COLO668 (cell line): ENCODE measurements around the gene TNFRSF12A.

Source experiments
- DNase-seq: peaks from one replicate; lab custom pipeline; 2025; ENCODE audit not compliant: unreplicated experiment; lab: John Stamatoyannopoulos, UW

Gene TNFRSF12A

GRCh38 chr16:3025032-3026002 is 5.1 kb downstream of the TNFRSF12A start:
- no peak for DNase-seq

DNA sequence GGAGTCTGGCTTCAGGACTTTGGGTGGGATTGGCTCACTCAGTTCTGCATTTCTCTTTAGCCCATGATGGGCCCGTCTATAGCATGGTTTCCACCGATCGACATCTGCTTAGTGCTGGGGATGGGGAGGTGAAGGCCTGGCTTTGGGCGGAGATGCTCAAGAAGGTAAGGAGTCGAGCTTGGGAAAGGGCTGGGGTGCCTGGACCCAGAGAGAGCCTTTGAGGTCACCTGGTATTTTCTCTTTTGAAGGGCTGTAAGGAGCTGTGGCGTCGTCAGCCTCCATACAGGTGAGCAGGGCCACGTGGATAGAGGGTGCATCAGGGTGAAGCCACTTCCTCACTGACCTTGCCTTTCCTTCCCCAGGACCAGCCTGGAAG is 5.8 kb downstream of the TNFRSF12A start:
- DNase-seq = no peak

DNA sequence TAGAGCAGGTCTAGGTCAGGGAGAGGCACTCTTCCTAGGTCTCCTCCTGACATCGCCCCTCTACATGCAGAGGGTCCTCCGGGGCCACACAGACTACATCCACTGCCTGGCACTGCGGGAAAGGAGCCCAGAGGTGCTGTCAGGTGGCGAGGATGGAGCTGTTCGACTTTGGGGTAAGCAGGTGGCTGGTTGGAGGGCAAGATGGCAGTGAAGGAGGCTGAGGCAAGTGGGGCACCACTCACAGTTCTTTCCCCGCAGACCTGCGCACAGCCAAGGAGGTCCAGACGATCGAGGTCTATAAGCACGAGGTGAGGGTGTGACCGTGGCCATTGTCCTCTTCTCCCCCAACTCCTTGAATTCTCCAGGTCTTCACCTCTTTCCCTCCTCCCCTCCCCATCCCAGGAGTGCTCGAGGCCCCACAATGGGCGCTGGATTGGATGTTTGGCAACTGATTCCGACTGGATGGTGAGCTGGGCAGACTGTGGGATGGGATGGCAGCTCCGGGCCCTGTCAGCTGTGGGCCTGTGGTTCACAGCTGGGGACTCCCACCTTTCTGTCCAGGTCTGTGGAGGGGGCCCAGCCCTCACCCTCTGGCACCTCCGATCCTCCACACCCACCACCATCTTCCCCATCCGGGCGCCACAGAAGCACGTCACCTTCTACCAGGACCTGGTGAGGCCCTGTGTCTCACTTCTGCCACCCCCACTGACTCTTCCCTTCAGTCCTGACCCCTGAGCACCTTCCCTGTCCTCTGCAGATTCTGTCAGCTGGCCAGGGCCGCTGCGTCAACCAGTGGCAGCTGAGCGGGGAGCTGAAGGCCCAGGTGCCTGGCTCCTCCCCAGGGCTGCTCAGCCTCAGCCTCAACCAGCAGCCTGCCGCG is 6.7 kb downstream of the TNFRSF12A start:
- no peak for DNase-seq

GRCh38 chr16:3027489-3027795 is 7.3 kb downstream of the TNFRSF12A start:
- no peak for DNase-seq

DNA sequence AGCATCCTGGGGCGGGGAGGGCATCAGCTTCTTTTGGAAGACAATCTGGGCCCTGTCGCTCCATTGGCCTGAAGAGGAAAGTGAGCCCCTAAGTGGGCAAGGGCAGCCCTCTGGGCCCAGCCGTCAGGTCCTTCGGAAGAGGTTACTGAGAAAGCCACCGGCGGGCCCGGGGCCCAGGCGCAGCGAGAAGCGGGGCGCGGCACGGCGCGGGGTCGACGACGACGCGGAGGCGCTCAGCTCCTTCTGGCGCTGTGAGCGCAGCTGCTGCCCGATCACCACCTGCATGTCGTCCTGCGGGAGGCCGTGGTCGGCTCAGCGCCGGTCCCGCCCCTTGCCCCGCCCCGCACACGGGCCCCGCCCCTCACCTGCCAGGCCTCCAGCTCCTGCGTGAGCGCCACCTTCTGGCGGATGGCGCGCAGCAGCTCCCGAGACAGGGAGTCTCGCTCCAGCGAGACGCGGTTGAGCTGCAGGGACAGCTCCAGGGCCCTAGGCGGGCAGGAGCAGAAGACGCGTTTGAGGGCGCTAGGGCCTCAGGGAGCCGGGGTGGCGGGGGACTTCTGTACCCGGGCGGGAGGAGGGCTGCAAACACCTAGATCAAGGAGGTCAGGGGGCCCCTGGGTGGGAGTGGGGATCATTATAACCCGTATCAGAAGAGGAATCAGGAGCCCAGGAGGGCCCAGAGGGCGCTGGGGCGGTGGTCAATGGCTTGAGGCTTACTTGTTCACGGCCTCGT is 8.0 kb downstream of the TNFRSF12A start:
- peak; percentile 94 for DNase-seq

- DNase-seq = no peak
Measured at GRCh38 chr16:3028716-3029319, 8.7 kb downstream of the TNFRSF12A start.

- DNase-seq = no peak
Measured at GRCh38 chr16:3029491-3030221, 9.5 kb downstream of the TNFRSF12A start.

DNA sequence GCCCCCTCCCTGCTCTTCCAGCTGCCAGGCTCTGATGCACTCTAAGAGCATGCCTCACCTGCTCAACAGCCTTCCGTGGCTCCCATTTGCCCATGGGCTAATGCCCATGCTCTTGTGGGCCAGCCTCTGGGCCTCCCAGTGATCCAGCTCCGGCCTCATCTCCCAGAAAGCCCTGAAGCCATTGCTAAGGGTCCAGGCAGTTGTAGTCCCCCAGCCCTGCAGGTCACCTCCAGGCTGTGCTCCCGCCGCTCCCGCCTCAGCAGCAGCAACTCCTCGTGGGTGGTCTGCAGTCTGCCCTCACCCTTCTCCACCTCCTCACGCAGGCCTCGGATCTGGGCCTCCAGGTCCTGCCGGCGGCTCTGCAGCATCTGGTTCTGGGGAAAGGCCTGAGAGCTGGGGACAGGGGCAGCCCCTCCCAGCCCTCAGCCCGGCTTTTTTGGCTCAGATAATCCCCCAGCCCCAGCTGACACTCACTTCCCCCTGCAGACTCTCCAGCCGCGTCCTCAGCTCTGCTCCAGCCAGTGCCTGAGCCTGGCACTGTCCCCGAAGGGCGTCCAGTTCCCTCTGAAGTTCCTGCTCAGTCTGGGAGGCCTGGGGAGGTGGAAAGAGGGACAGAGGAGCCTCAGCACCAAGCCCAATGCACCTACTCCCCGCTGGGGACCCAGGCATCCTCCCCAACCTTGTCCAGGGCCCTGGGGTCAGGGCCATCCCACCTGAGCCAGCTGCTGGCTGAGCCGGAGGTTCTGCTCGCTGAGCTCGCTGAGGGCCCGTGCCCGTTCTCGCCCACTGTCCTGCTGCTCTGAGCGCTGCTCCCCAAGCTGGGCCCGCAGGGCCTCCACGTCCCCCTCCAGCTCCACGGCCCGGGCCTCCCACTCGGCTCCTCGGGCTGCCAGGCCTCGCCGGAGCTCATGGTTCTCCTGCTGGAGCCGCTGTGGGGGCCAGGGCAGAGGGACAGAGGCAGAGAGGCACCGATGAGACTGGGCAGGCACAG is 10.3 kb downstream of the TNFRSF12A start:
- DNase-seq = no peak

GRCh38 chr16:3032624-3033023 is 12.5 kb downstream of the TNFRSF12A start:
- DNase-seq = no peak

DNA sequence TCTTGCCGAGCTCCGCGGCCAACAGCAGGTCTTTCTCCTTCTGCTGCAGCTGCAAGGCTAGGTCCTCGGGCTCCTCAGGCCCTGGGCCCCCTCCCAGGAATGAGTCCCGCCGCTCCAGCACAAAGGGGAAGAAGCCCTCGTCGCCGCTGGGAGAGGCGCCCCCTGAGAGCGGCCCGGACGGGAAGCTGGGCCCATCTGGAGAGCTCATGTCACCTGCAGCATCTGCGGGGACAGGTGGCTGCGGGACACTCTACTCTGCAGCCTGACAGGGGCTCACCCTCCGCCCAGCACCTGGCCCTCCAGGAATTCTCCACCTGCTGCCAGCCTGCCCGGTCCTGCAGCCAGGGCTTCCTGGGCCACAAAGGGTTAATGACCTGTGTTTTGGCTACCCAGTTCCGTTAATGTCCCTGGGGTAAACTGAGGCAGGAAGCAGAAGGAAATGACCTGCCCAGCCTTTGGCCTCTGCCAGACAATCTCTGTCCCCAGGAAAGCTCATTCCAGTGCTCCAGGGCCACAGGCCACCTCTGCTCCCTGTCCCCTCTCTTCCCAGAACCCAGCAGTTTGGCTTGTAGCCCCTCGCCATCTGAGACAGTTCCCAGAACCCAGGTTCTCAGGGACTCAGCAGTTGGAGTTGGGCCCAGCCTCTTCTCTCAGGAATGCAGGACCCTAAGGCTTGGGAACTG is 15.3 kb downstream of the TNFRSF12A start:
- peak; percentile 77 for DNase-seq

GRCh38 chr16:3035972-3036725 is 16.0 kb downstream of the TNFRSF12A start:
- peak; percentile 72 for DNase-seq

- DNase-seq = peak; percentile 75
Measured at GRCh38 chr16:3036726-3037315, 16.7 kb downstream of the TNFRSF12A start, which contains the start of gene BICDL2. TSS of gene BICDL2 (minus strand) at chr16:3036944. CDS start at chr16:3035496, 1,448 bp downstream.

- DNase-seq = peak; percentile 56
Measured at GRCh38 chr16:3038256-3038655, 18.1 kb downstream of the TNFRSF12A start.

GRCh38 chr16:3038896-3039295 is 18.7 kb downstream of the TNFRSF12A start:
- DNase-seq = no peak

GRCh38 chr16:3042376-3042775 is 22.2 kb downstream of the TNFRSF12A start:
- no peak for DNase-seq

GRCh38 chr16:3044708-3045107 is 24.5 kb downstream of the TNFRSF12A start:
- DNase-seq = no peak
